Kasumi-1 (cell line): ENCODE measurements around the gene ALLC.

Experiments
- DNase-seq, 2 experiments: peaks; one replicate each; lab custom pipeline; 2025; lab: John Stamatoyannopoulos, UW

Gene ALLC

DNA sequence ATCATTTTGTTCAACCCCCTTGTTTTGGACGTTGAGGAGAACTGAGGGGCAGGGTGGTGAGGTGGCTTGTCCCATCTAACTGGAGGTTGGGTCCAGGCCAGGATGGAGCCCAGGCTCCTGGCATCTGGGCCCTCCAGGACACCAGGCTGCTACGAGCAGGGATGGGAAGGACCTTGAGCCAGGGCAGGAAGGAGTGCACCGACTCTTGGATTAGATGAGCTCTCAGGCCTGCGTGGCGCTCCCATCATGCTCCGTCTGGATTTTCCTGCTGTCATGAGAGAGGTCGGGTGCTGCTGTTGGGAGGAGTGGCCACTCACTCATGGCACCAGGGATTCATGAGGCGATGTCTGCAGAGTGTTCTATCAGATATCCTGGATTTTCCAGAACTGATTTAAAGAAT, 18.3 kb upstream of the ALLC start:
- no peak for DNase-seq

DNA sequence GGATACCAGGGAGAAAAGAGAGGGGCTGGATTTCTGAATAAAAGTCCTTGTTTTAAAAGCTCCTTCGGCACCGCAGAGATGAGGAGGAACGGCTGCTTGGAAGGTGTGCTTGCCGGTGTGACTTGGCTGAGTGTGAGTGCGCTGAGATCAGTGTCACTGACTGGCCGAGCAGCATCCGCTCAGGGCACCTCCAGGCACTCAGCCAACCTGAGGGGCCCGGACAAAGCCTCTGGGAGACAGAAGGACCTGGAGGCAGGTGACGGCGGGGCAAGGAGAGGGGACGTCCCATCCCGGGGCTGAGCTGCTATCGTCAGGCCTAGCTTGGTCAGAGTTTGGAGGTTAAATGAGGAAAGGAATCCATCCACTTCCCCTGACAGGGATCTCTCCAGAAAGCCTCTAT, 16.8 kb upstream of the ALLC start:
- no peak for DNase-seq

- no peak for DNase-seq
Observed at GRCh38 chr2:3641841-3642421, 16.1 kb upstream of the ALLC start.

DNA sequence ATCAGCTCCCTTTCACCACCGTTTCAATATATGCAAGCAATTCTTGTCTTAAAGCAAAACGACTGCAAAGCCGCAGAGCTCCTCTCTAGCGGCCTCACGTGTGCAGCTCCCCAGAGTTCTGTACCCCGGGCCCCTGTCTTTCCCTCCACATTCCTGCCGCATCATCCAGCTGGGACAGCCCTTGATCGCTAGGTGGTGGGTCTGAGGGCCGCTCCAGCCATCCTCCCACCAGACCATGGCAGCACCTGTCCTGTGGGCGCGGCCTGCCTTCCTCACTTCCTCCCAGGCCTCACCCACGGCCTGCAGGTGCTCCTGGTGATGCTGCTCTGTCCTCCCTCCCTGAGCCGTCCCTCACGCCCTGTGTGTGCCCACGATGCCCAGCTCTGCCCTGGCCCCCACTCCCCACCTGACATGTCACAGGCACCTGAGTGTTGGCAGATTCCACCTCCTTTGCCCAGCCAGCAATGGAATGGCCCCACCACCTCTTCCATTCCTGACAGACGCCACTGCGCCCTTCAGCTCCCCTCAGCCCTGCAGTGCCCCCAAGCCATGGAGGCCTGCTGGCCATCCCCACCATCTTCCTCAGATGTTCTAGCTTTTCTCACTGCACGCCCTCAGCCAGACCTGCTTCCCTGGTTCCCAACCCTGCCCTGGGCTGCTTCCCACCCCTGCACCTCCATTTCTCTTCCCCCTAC, 15.3 kb upstream of the ALLC start:
- DNase-seq = no peak

DNA sequence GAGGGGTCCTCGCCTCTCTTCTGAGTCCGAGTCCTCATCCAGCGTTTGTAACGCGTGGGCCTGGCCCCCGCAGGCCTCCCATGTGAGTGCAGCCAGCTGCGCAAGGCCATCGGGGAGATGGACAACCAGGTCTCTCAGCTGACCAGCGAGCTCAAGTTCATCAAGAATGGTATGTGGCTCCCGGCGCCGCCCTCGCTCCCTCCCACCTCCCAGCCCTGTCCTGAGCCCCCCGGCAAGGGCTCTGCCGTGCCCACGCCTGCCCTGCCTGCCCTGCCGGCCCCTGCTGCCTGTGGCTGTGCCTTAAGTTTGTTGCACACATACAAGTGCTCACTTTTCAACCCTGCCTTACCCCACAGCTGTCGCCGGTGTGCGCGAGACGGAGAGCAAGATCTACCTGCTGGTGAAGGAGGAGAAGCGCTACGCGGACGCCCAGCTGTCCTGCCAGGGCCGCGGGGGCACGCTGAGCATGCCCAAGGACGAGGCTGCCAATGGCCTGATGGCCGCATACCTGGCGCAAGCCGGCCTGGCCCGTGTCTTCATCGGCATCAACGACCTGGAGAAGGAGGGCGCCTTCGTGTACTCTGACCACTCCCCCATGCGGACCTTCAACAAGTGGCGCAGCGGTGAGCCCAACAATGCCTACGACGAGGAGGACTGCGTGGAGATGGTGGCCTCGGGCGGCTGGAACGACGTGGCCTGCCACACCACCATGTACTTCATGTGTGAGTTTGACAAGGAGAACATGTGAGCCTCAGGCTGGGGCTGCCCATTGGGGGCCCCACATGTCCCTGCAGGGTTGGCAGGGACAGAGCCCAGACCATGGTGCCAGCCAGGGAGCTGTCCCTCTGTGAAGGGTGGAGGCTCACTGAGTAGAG, 14.4 kb upstream of the ALLC start:
- no peak for DNase-seq

DNA sequence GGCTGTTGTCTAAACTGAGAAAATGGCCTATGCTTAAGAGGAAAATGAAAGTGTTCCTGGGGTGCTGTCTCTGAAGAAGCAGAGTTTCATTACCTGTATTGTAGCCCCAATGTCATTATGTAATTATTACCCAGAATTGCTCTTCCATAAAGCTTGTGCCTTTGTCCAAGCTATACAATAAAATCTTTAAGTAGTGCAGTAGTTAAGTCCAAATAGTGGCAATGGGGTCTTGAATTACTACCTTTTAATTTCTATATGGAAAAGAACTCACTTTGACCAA, 13.8 kb upstream of the ALLC start:
- DNase-seq = peak in 1 of 2 experiments; percentile 4

- no peak for DNase-seq
Observed at GRCh38 chr2:3644891-3645605, 13.0 kb upstream of the ALLC start.

DNA sequence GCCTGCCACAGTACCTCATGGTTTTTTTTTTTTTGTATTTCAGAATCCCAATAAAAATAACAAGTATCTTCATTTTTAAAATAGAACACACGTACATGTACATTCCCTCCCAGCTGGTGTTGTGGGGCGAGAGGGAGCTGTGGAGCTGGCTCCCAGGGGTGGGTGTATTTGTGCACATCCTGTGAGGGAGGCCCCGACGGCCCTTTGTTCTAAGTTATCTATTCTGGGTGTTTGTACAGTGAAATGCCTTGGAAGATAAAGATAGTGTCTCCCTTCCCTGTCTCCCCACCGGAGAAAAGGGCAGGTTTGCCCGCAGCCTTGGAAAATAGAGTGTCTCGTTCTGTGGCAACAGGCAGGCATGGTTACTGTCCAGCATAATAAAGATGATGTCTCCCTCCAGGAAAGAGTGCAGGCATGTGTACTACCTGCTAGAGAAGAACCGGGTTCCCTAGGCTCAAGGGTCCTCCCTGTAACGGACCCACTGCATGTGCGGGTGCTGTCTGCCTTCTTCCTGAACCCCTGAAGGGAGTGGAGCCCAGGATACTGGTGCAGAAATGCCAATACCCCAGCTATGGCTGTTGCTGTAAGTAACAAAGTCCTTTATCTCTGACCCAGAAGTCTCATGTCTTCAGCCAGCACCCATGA, 12.1 kb upstream of the ALLC start:
- no peak for DNase-seq

GRCh38 chr2:3646446-3646845, 11.6 kb upstream of the ALLC start:
- DNase-seq = no peak

DNA sequence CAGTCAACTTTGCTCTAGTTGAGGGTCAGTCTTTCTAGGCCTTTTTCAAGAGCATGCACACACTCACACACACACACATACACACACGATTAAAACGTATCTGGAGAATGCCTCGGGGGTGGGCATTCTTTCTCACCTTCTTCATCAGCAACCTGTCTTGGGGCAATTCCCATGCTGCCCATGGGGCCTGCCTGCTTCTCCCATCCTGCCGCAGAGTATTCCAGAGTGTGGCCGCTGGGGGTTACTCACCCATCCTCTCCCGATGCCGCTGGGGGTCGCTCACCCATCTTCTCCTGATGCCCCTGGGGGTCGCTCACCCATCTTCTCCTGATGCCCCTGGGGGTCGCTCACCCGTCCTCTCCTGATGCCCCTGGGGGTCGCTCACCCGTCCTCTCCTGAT, 10.8 kb upstream of the ALLC start:
- DNase-seq = no peak

DNA sequence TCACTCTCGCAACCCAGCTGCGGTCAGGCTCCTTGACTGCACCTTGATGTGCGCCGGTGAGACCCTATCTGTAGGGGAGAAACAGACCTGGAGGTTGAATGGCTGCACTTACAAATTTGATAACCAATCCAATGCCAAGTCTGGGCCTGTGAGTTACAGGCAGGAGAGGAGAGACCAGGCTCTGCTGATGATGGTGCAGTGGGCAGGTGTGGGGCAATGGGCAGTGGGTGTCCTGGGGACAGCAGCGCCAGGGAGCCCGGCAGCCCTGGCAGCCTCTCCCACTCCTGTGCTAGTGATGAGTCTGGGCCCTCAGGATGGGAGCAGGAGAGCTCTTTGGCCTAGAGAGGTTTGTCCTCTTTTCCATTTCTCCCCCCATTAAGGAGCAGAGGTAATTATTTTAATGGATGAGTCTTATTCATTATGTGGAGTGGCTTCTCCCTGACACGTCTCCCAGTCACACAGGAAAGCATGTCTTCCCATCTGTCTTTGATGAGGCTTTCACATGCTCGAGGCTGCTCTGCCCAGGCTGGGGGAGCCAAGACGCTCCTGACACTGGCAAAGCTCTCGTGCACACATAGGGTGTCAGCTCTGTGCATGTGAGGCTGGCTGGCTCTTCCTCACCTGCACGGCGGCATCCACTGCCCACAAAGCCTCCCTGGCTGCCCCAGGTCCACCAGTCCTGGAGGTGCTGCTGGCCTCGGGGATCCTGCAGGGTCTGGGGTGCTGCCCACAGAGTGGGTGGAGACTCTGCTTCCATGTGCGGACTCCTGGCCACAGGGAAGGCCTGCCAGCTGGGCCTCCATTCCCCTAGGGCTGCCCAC, 10.0 kb upstream of the ALLC start:
- no peak for DNase-seq

DNA sequence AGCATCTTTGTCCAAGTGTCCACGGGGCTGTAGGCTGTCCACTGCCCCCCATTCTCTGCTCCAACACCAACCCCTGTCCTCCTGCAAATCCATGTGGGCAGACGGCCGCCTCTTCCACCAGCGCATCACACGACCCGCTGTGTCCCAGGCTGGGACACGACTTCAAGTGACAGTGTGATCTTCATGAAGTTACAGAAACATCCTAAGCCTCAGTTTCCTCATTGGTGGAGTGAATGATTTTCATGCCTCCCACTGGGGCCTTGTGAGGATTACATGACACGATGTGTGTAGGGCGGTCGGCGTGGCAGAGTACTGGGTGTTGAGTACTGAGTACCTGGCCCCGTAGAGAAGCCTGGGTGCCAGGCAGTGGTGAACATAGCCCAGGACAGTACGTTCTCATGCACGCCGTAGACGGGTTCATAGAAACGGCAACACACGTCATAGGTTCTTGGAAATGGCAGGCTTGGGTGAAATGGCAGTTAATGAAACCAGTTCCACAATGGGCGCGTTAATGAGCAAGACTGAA, 9.3 kb upstream of the ALLC start:
- DNase-seq = no peak

DNA sequence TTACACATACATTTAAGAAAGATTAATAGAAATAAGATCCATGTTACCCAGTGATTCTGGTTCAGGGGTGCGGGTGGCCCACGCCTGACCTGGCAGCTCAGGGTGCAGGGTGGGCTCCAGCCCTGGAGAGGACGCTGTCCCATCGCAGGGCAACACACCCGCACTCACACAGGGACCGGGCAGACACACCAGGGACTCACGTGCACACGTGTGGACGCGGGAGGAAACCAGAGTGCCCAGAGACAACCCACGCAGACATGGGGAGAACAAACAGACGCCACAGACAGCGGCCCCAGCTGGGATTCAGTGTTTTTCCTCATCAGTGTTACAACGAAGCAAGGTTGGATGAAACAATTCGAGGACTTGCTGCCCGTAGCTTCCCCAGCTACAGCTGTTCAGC, 8.4 kb upstream of the ALLC start:
- DNase-seq = no peak

DNA sequence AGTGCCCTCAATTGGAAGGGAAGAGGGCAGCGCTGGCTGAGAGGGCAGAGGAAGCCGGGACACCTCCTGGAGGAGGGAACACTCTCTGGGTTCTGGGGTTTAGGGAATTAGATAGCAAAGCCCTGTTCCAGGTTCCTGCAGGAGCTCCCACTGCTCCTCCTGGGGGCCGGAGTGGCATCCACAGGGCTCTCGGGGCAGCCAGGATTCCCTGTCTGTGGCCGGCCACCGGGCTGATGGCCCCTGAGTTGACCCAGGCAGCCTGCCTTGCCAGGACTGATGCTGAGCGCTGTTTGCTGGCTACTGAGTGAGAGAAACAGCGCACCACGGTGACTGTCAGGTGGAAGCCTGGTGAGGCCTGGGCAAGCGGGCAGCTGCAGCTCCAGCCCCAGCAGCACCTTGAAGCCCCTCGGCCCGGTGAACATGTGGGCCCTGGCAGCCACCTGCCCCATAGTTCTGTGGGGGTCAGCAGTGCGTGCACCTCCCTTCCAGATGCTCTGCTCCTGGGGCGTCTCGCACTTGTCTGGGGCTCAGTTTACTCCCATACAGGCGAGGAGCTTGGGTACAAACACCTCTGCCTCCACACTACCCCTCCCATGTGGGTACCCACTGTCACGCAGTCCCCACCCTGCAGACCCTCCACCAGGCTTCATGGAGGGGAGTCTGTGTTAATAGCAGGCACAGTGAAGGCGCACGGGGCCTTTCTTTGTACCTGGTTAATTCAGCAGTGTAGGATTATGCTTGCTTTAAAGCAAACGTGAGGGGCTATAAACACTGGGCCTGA, 7.7 kb upstream of the ALLC start:
- DNase-seq = no peak

- peak; percentile 40 to 43 for DNase-seq
Observed at GRCh38 chr2:3651691-3652648, 6.0 kb upstream of the ALLC start.

- DNase-seq = no peak
Observed at GRCh38 chr2:3652896-3653625, 4.9 kb upstream of the ALLC start.

DNA sequence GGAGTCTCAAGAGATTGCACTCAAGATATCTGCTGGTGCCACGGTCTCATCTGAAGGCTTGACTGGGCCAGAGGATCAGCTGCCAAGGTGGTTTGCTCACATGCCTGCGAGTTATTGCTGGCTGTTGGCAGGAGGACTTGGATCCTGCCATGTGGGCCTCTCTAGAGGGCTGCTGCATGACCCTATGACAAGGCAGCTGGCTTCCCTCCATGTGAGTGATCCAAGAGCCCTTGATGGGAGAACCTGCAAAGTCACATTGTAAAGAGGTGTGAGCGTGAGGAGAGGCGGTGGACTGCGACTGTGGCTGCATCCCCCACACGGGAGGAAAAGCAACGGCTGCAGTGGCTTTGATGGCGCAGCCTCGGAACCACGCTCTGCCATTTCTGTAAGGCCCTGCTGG, 4.0 kb upstream of the ALLC start:
- no peak for DNase-seq

GRCh38 chr2:3654531-3655225, 3.3 kb upstream of the ALLC start:
- no peak for DNase-seq
